ENCODE data around the gene MOB2. TPM values are rescaled to one million over a fixed set of nuclear protein-coding genes. Genes with fewer than 3 reads are reported as not detected.

Gene MOB2
- total and polyA plus RNA-seq, 9 of the 15 experiments (the other 6 are each of a cell fraction or from before 2014, with no cell fraction given), result 0.17 to 36.8 (median 19.2) TPM

DNA sequence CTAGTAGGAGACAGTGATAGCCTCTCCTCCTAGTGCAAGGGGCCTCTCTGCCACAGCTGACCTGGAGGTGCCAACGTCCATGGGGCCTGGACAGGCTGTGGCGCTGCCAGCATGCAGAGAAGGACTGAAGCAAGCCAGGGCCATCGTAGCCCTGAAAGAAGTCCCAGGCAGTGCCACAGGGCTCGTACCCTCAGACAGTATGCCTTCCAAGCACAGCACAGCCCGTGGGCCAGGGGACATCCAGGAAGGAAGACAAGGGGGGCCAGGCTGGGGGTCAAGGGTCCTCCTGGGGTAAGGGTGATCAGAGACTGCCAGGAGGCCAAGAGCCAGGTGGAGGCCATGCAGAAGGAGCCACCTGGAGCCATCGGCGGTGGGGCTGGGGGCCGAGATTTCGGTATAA is 20.4 kb upstream of the MOB2 start:
- POLR2A ChIA-PET, result no interaction called here

More for the DNA sequence above, 20.4 kb upstream of the MOB2 start:
- Histone ChIP-seq H3K79me2 (ENCODE audit: control insufficient read depth, insufficient read depth, low read length) (no peaks in the 10 kb centered on the region; the same call in 1 of the 3 replicates), H3K9me1 (ENCODE audit: control insufficient read depth, insufficient read depth, low read length) (peaks cover under 1% of the 10 kb centered on the region), H3K4me1 (replicated peaks in 1 of 2; ENCODE audit: control insufficient read depth in 2 of 2, insufficient read depth in 2 of 2, low read length in 2 of 2) (peaks cover 0 to 27% of the 10 kb centered on the region in 2 experiments; a peak in 2 of 5 replicates), H3K9me3 (replicated peaks; ENCODE audit: control insufficient read depth, insufficient read depth, low read depth, low read length) (no peaks in the 10 kb centered on the region), H3K4me2 (ENCODE audit: insufficient read depth, low read length) (no peak overlapping the region), H3K4me3 (no peak overlapping the region), H3K27me3 (ENCODE audit: control insufficient read depth in 2 of 2, insufficient read depth in 2 of 2, low read length in 2 of 2) (no peaks in the 10 kb centered on the region), H3K36me3 (ENCODE audit: control insufficient read depth, insufficient read depth, low read length) (no peaks in the 10 kb centered on the region), H2AFZ (ENCODE audit: low read depth, low read length) (no peak overlapping the region), H3K27ac (ENCODE audit: extremely low read depth, low read depth, low read length) (no peak overlapping the region), H4K20me1 (replicated peaks; ENCODE audit: control insufficient read depth, insufficient read depth, low read length) (peaks cover 43% of the 10 kb centered on the region), H3K9ac (ENCODE audit: insufficient read depth in 1 of 2, low read depth in 2 of 2, low read length in 2 of 2) (peak overlapping the region in 1 of 2 experiments; percentile 20; a peak in 1 of 4 replicates)
- FAIRE-seq, result no peak
- CTCF ChIA-PET (ENCODE audit: low intra/inter-chr PET ratio), result no interaction called here
- no peak for DNase-seq (ENCODE audit: extremely low read depth in 1 of 4, low spot score in 3 of 4)
- 62% methylated on average over 8 of the region's 9 CpGs for WGBS (ENCODE audit: insufficient coverage, low coverage, missing lambda C conversion rate)
- ATAC-seq, result no peak
- intact Hi-C loops (cut with micrococcal nuclease) (no loop called here), in situ Hi-C loops (cut with MboI) (no loop called here)
- BruUV-seq (replicated peaks), result no TSS peak
- TF ChIP-seq GABPB1 (CRISPR knock-in tag; IDR thresholded peaks at IDR 0.05) (no peak), ZNF121 (CRISPR knock-in tag; conservative IDR thresholded peaks at IDR 0.05) (no peak), STAT5A (IDR thresholded peaks at IDR 0.05; ENCODE audit: borderline replicate concordance, low read length) (no peak), EP400 (IDR thresholded peaks at IDR 0.05) (no peak), RREB1 (CRISPR knock-in tag; IDR thresholded peaks at IDR 0.05) (no peak), CAMTA2 (CRISPR knock-in tag; conservative IDR thresholded peaks at IDR 0.05) (no peak), BRCA1 (IDR thresholded peaks at IDR 0.05) (no peak), BRCA1 (CRISPR knock-in tag; IDR thresholded peaks at IDR 0.05) (no peak), ZNF175 (CRISPR knock-in tag; IDR thresholded peaks at IDR 0.05; ENCODE audit: low read depth) (no peak), FOS (IDR thresholded peaks at IDR 0.05; ENCODE audit: extremely low read depth, insufficient read length) (no peak), E2F4 (CRISPR knock-in tag; IDR thresholded peaks at IDR 0.05; ENCODE audit: low read depth) (no peak), BRF1 (IDR thresholded peaks at IDR 0.05; ENCODE audit: borderline replicate concordance, extremely low read depth, insufficient read length) (no peak), GATAD2B (IDR thresholded peaks at IDR 0.05; ENCODE audit: borderline replicate concordance) (no peak), TAF9B (IDR thresholded peaks at IDR 0.05; ENCODE audit: partially characterized antibody) (no peak), CHCHD3 (CRISPR knock-in tag; IDR thresholded peaks at IDR 0.05) (no peak)
